Loucy (cell line): ENCODE results near the gene PLCXD1.

Experiments used
- H2AFZ ChIP-seq: fragments of 200-600 bp; sonication (generic); 2 replicates; pipeline ENCODE4 v1.6.0; 2016; ENCODE audit warnings: antibody characterized with exemption, mild to moderate bottlenecking, low read length, moderate library complexity
- H3F3A ChIP-seq: fragments of 200-600 bp; 2 replicates; pipeline ENCODE4 v1.6.0; 2016; ENCODE audit warnings: antibody characterized with exemption, low read depth, mild to moderate bottlenecking
- H3K27me3 ChIP-seq: fragments of 200-600 bp; sonication (generic); 2 replicates; pipeline ENCODE4 v1.6.1; 2014; ENCODE audit warnings: low read length, mild to moderate bottlenecking; ENCODE audit not compliant: insufficient read depth, poor library complexity, severe bottlenecking
- H3K36me3 ChIP-seq: fragments of 200-600 bp; sonication (generic); 2 replicates; pipeline ENCODE4 v1.6.1; 2016; ENCODE audit warnings: low read length; ENCODE audit not compliant: insufficient read depth
- H3K4me1 ChIP-seq: fragments of 200-600 bp; sonication (generic); 2 replicates; pipeline ENCODE4 v1.5.1; 2014; ENCODE audit warnings: low read length, mild to moderate bottlenecking; ENCODE audit not compliant: insufficient read depth, poor library complexity, severe bottlenecking
- H3K4me2 ChIP-seq: fragments of 200-600 bp; sonication (generic); 2 replicates; pipeline ENCODE4 v1.6.0; 2014; ENCODE audit warnings: antibody characterized with exemption, low read length, low read depth, mild to moderate bottlenecking; ENCODE audit not compliant: poor library complexity, severe bottlenecking
- H3K4me3 ChIP-seq: fragments of 200-600 bp; sonication (generic); 2 replicates; pipeline ENCODE4 v1.5.1; 2014; ENCODE audit warnings: low read length, mild to moderate bottlenecking, mixed read lengths; ENCODE audit not compliant: poor library complexity, severe bottlenecking
- H3K79me2 ChIP-seq: fragments of 200-600 bp; sonication (generic); 2 replicates; pipeline ENCODE4 v1.6.1; 2014; ENCODE audit warnings: low read length; ENCODE audit not compliant: insufficient read depth
- H3K9ac ChIP-seq: fragments of 200-600 bp; sonication (generic); 2 replicates; pipeline ENCODE4 v1.6.0; 2014; ENCODE audit warnings: mild to moderate bottlenecking, low read depth, low read length, moderate library complexity; ENCODE audit not compliant: poor library complexity, severe bottlenecking
- H3K9me2 ChIP-seq: fragments of 200-600 bp; sonication (generic); replicated peaks from 2 replicates; pipeline ENCODE4 v1.6.1; 2016; ENCODE audit warnings: low read depth, low read length, mixed read lengths
- H3K9me3 ChIP-seq: fragments of 200-600 bp; sonication (generic); 2 replicates; pipeline ENCODE4 v1.6.1; 2014; ENCODE audit warnings: mild to moderate bottlenecking, antibody characterized with exemption, low read length, low read depth; ENCODE audit not compliant: insufficient read depth
- H4K20me1 ChIP-seq: fragments of 200-600 bp; sonication (generic); 2 replicates; pipeline ENCODE4 v1.6.0; 2014; ENCODE audit warnings: antibody characterized with exemption, low read length, mild to moderate bottlenecking; ENCODE audit not compliant: insufficient read depth, poor library complexity, severe bottlenecking
- CTCF ChIP-seq: fragments of 200-600 bp; sonication (generic); conservative IDR thresholded peaks from 2 replicates; pipeline ENCODE4 v1.5.1; 2014; ENCODE audit warnings: mild to moderate bottlenecking, antibody characterized with exemption, low read length
- EZH2phosphoT487 ChIP-seq: fragments of 200-600 bp; IDR thresholded peaks from 2 replicates; pipeline ENCODE4 v1.6.1; 2018; ENCODE audit warnings: antibody characterized with exemption, mild to moderate bottlenecking, moderate library complexity, borderline replicate concordance

PLCXD1 gene

DNA sequence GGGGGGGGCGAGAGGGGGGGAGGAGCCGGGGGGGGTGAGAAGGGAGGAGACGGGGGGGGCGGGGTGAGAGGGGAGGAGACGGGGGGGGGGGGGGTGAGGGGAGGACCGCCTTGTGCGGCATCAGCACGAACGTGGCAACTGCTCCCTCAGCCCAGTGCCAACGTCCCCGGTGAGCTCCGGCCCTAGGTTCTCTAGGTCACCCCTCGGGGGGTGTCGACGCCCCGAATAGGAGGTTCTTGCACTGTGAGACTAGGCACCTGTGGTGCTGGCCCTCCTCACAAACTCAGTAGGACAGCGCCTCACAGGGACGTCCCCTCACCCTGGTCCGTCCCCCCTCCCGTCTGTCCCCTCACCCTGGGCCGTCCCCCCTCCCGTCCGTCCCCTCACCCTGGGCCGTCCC lies 58.9 kb downstream of the PLCXD1 start:
- Histone ChIP-seq H3K9me3 (no peaks in the 10 kb centered on the region), H3K4me3 (no peak overlapping the region), H3K36me3 (no peaks in the 10 kb centered on the region), H3K79me2 (no peaks in the 10 kb centered on the region), H4K20me1 (no peaks in the 10 kb centered on the region), H3K27me3 (no peaks in the 10 kb centered on the region), H3K4me1 (no peaks in the 10 kb centered on the region), H3K9me2 (no peaks in the 10 kb centered on the region), H3K9ac (no peak overlapping the region), H3F3A (no peaks in the 10 kb centered on the region), H2AFZ (no peak overlapping the region), H3K4me2 (no peak overlapping the region)
- TF ChIP-seq CTCF (no peak), EZH2phosphoT487 (no peak)

GRCh38 chrX:340641-341423 lies 59.7 kb downstream of the PLCXD1 start:
- no peaks in the 10 kb centered on the region for H3F3A ChIP-seq
- H2AFZ ChIP-seq = no peak overlapping the region
- no peaks in the 10 kb centered on the region for H3K36me3 ChIP-seq
- H4K20me1 ChIP-seq = no peaks in the 10 kb centered on the region
- H3K27me3 ChIP-seq = no peaks in the 10 kb centered on the region
- no peaks in the 10 kb centered on the region for H3K9me3 ChIP-seq
- TF ChIP-seq EZH2phosphoT487 (no peak), CTCF (no peak)
- no peaks in the 10 kb centered on the region for H3K79me2 ChIP-seq
- no peaks in the 10 kb centered on the region for H3K9me2 ChIP-seq
- H3K4me1 ChIP-seq = no peaks in the 10 kb centered on the region
- no peak overlapping the region for H3K4me2 ChIP-seq
- no peak overlapping the region for H3K9ac ChIP-seq
- no peak overlapping the region for H3K4me3 ChIP-seq

GRCh38 chrX:341541-342101 lies 60.4 kb downstream of the PLCXD1 start:
- Histone ChIP-seq H2AFZ (no peak overlapping the region), H4K20me1 (no peaks in the 10 kb centered on the region), H3K79me2 (no peaks in the 10 kb centered on the region), H3K27me3 (no peaks in the 10 kb centered on the region), H3K9me3 (no peaks in the 10 kb centered on the region), H3K9ac (no peak overlapping the region), H3K4me1 (no peaks in the 10 kb centered on the region), H3F3A (no peaks in the 10 kb centered on the region), H3K9me2 (no peaks in the 10 kb centered on the region), H3K36me3 (no peaks in the 10 kb centered on the region), H3K4me3 (no peak overlapping the region), H3K4me2 (no peak overlapping the region)
- TF ChIP-seq EZH2phosphoT487 (no peak), CTCF (no peak)
